HG02981 (cell line): ENCODE data around the gene RTL3.
"Not testable (repeated sequence)": the region's sequence is repeated elsewhere in the genome, so short reads cannot be mapped to it uniquely, and the experiment has no call there.

ENCODE experiments used
- ATAC-seq: cut with Tn5 transposase; IDR thresholded peaks from one replicate; pipeline ENCODE4 v1.9.1; 2021; ENCODE audit warnings: mild to moderate bottlenecking, moderate library complexity; ENCODE audit not compliant: unreplicated experiment

The RTL3 gene

GRCh38 chrX:78658845-78659744, at the start of gene RTL3:
Gene RTL3 (minus strand): TSS chrX:78659328. CDS start chrX:78658420, 908 bp downstream.
- no peak for ATAC-seq

GRCh38 chrX:78708816-78709215, 49.7 kb upstream of the RTL3 start:
- no peak for ATAC-seq

- ATAC-seq = no peak
Observed at GRCh38 chrX:78708262-78708661, 49.1 kb upstream of the RTL3 start.

- no peak for ATAC-seq
Observed at GRCh38 chrX:78706071-78706470, 46.9 kb upstream of the RTL3 start.

- ATAC-seq = no peak
Observed at GRCh38 chrX:78693536-78693935, 34.4 kb upstream of the RTL3 start.

GRCh38 chrX:78693012-78693411, 33.9 kb upstream of the RTL3 start:
- ATAC-seq = no peak

- no peak for ATAC-seq
Observed at GRCh38 chrX:78687586-78687985, 28.5 kb upstream of the RTL3 start.

- ATAC-seq = no peak
Observed at GRCh38 chrX:78673246-78673645, 14.1 kb upstream of the RTL3 start.

- ATAC-seq = no peak
Observed at GRCh38 chrX:78665342-78665741, 6.2 kb upstream of the RTL3 start.

- no peak for ATAC-seq
Observed at GRCh38 chrX:78661836-78662235, 2.7 kb upstream of the RTL3 start.

- ATAC-seq = no peak
Observed at GRCh38 chrX:78659955-78660354, 827 bp upstream of the RTL3 start.

- ATAC-seq = no peak
Observed at GRCh38 chrX:78658414-78658813, 714 bp downstream of the RTL3 start.

GRCh38 chrX:78655642-78656041, 3.5 kb downstream of the RTL3 start:
- no peak for ATAC-seq

GRCh38 chrX:78653118-78653822, 5.9 kb downstream of the RTL3 start:
- peak; percentile 54 for ATAC-seq

GRCh38 chrX:78650906-78651437, 8.2 kb downstream of the RTL3 start:
- ATAC-seq = peak; percentile 69

- no peak for ATAC-seq
Observed at GRCh38 chrX:78643874-78644273, 15.3 kb downstream of the RTL3 start.

GRCh38 chrX:78643096-78643495, 16.0 kb downstream of the RTL3 start:
- no peak for ATAC-seq

- not testable (repeated sequence) for ATAC-seq
Observed at GRCh38 chrX:78636096-78636495, 23.0 kb downstream of the RTL3 start.

- no peak for ATAC-seq
Observed at GRCh38 chrX:78624962-78625909, 33.9 kb downstream of the RTL3 start.

GRCh38 chrX:78624426-78624825, 34.7 kb downstream of the RTL3 start:
- ATAC-seq = no peak

- ATAC-seq = no peak
Observed at GRCh38 chrX:78622831-78623230, 36.3 kb downstream of the RTL3 start.
